ENCODE measurements around the gene SPIRE1.
"Not testable (repeated sequence)": the region's sequence is repeated elsewhere in the genome, so short reads cannot be mapped to it uniquely, and the experiment has no call there.

Gene SPIRE1

DNA sequence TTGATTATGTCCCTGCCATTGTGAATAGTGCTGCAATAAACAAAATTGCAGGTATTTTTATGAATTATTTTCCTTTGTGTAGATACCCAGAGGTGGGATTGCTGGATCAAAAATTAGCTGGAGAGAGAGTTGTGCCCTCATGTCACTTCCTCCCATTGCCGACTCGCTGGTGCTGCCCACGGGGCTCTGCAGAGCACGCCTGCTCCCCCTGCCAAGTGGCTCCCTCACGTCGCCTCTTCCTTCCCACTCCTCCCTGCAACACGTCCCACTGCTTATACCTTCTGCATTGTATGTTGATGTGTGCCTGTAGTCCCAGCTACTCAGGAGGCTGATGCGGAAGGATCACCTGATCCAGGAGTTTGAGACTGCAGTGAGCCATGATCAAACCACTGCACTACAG lies 222.0 kb downstream of the SPIRE1 start:
- DNase-seq = no peak

DNA sequence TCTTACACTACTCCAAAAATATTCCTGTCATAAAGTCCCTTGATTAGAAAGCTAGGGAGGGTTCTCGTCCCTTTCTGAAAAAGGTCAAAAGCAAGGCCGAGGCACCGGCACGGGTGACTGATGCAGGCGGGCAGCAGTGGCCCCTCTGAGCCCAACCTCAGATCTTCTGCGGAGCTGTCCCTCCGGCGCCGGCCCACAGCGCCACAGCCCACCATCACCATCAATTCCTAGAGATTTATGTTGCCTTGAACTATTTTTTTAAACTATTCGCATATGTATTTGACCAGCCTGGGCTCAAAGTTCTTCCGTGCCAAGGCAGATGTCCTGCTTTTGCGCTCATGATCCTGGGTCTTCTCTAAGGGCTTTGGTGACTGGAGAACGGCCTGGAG lies 223.4 kb downstream of the SPIRE1 start:
- no peak for DNase-seq

GRCh38 chr18:12433829-12434540 lies 223.9 kb downstream of the SPIRE1 start:
- DNase-seq = no peak

GRCh38 chr18:12432881-12433280 lies 225.0 kb downstream of the SPIRE1 start:
- no peak for DNase-seq

DNA sequence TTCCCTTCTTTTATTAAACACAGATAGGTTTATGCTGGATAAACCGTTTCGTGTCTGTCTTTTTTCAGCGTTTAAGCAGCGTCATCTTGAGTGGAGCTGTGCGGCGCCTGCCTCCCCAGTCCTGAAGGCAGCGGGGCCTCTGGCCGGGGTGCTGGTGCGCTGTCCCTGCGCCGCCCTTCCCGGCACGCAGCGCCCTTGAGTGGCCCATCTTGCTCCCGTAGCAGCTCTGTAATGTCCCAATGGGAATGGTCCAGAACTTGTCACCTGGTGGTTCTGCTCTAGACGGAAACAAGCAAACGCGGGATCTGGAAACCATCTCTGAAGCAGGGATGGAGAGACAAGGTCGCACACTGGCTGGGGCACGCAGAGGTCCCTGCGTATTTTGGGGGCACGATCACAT lies 225.7 kb downstream of the SPIRE1 start:
- DNase-seq = no peak

DNA sequence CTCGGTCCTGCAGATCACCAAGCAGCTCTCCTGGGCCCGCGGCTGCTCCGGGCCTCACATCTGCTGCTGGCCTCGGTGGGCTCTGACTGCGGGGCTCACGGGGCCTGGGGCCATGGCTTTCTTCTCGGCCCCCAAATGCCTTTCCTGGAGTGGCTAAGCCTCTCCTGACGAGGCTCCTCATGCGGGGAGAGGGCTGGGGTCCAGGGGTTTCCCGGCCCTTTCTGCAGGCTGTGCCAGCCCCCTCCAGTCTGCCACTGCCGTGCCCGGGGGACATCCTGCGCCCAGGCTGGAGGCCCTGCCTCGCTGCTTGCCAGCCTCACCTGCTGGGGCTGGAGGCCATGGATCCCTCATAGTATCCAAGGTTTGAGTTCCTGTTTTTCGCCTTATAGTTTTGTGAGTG lies 226.3 kb downstream of the SPIRE1 start:
- no peak for DNase-seq

DNA sequence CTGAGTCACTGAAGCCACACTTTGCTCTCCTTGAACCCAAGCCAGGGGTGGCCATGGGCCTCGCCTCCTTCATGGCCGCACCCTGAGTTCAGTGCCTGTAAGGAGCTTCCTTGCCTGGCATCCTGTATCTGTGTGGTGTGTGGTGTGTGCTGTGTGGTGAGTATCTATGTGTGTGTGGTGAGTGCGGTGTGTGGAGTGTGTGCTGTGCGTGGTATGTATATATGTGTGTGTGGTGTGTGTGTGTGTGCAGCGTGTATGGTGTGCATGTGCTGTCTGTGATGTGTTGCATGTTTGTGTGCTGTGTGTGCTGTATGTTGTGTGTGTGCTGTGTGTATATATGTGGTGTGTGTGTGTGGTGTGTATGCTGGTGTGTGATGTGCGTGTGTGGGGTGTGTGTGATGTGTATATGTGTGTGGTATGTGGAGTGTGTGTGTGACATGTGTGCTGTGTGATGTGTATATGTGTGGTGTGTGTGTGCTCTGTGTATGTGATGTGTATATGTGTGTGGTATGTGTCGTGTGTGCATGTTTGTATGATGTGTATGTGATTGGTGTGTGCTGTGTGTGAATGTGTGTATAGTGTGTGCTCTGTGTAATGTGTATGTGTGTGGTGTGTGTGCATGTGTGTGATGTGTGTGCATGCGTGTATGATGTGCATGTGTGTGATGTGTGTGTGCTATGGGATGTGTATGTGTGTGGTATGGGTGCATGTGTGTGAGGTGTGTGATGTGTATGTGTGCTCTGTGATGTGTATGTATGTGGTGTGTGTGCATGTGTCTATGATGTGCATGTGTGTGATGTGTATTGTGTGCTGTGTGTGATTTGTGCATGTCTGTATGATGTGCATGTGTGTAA lies 227.5 kb downstream of the SPIRE1 start:
- DNase-seq = no peak

GRCh38 chr18:12429556-12429955 lies 228.4 kb downstream of the SPIRE1 start:
- no peak for DNase-seq

DNA sequence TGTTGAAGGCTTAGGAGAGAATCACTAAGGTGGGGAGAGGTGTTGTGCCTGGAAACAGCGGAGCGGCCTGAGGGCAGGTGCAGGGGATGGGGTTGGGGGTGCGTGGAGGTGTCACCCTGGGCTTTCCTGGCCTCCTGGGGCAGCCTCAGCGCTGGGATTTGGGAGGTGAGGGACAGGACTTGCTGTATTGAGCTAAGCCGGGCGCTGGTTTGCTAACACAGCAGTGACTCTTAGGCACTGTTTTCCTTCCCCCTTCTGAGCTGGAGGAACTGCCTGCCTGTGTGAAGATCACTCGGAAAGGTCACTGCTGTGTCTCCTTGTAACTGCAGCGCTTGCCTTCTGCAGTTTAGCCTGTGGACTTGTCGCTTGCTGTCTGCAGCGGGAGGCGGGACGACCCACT lies 229.0 kb downstream of the SPIRE1 start:
- no peak for DNase-seq

DNA sequence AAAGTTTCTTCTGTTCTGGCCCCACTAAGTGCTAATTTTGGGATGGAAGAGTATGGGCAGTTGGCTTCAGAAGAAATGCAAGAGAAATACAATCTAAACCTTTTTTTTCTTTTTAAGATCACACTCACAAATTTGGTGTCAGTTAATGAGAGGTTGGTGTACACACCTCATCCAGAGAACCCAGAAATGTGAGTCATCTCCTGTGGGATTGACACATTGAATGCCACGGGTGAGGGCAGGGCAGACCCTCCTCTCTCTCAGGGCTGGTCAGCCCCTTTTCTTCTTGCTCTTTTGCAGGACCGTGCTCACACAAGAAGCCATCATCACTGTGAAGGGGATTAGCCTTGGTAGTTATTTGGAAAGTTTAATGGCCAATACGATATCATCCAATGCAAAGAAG lies 231.0 kb downstream of the SPIRE1 start:
- no peak for DNase-seq

- no peak for DNase-seq
These were observed 233.7 kb downstream of the SPIRE1 start for GRCh38 chr18:12424252-12424651.

GRCh38 chr18:12423820-12424219 lies 234.1 kb downstream of the SPIRE1 start:
- no peak for DNase-seq

DNA sequence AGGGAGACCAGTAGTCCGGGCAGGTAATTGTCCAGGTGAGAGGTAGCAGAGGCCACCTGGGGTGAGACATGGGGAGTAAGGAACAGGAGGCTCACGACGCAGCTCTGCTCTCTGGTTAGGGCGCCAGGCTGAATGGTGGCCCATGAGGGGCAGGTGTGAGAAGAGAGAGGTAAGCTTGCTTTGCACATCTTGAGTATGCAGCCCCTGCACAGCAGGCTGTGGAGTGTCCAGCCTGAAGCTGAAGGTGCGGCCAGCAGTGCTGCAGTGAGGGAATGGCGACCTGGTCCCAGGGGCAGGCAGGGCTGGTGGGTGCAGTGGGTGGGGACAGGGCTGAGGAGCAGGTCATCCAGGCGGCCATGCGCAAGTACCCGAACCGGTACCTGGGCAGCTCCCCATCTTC lies 234.5 kb downstream of the SPIRE1 start:
- DNase-seq = no peak

GRCh38 chr18:12422936-12423335 lies 235.0 kb downstream of the SPIRE1 start:
- no peak for DNase-seq

- DNase-seq = no peak
These were observed 236.2 kb downstream of the SPIRE1 start for GRCh38 chr18:12421732-12422131.

DNA sequence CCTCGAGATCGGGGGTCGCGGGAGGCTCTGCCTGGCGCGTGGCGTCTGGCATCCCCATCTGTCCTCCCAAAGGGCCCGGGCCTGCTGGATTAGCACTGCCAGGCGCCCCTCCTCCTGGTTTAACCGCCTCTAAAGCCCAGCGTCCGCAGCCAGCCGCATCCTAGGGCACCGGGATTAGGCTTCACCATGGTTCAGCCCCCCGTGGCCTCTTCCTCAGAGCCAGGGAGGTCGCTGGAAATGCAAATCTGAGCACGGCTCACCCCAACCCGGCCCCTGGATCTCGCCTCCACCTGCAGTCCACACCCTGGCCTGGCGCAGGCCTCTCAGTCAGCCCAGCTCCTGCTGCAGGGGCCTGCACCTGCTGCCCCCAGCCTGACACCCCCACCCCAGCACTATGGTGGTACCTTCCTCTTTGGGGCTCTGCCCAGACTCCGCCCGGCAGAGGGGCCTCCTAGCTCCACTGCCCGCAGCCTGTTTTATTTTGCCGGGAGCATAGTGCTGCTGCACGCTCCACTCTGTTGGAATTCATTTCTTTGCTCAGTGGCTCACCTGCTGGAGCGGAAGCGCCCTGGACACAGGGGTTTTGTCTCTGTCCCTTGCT lies 237.0 kb downstream of the SPIRE1 start:
- no peak for DNase-seq

GRCh38 chr18:12417687-12418086 lies 240.2 kb downstream of the SPIRE1 start:
- no peak for DNase-seq

- DNase-seq = no peak
These were observed 241.7 kb downstream of the SPIRE1 start for GRCh38 chr18:12416098-12416729.

DNA sequence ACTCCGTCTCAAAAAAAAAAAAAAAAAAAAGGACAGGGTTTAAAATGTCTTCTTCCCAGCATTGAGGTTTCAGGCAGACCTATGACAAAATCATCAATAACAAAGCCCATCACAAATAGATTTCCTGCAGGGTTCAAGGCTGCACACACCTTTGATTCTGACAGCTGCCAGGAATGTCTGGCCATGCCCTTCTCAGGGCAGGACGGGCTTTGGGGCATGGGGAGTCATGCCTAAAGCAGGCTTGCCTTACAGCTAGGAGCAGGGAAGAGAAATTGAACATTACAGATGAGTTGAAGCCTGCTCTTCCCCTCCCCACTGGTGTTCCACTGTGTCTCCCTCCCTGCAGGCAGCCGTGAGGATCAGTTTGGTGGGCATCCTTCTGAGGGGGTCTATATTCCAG lies 246.5 kb downstream of the SPIRE1 start:
- no peak for DNase-seq

DNA sequence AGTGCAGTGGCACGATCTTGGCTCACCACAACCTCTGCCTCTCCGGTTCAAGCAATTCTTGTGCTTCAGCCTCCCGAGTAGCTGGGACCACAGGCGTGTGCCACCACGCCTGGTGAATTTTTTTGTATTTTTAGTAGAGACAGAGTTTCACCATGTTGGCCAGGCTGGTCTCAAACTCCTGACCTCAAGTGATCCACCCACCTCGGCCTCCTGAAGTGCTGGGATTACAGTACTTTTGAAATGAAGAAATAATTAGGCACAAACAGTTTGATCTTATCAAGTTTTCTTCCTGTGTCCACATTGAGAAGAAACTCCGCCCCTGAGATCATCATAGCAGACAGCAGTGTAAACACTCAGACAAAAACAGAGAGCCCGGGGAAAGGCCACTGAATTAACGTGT lies 247.2 kb downstream of the SPIRE1 start:
- not testable (repeated sequence) for DNase-seq

GRCh38 chr18:12410081-12410481 lies 247.8 kb downstream of the SPIRE1 start:
- DNase-seq = no peak

GRCh38 chr18:12409469-12409868 lies 248.4 kb downstream of the SPIRE1 start:
- DNase-seq = no peak

GRCh38 chr18:12408247-12408869 lies 249.5 kb downstream of the SPIRE1 start:
- DNase-seq = peak; percentile 42

Data from stimulated activated CD8-positive, alpha-beta memory T cell treated with anti-CD3 and anti-CD28 coated beads, Interleukin-4, amount 100 ng/mL, for 48 hours (primary cell).